Omental fat pad (tissue), 4 donors: ENCODE data around the gene PRPH. TPM values are rescaled to one million over a fixed set of nuclear protein-coding genes. Genes with fewer than 3 reads are reported as not detected.
A peak's percentile ranks its signal among the peaks of the same experiment; 100 is the strongest.
"Not testable (repeated sequence)": the region's sequence is repeated elsewhere in the genome, so short reads cannot be mapped to it uniquely, and the experiment has no call there.

Experiments used
- ATAC-seq: fragments of 150-250 bp; one replicate; pipeline ENCODE4 v1.9.1; 2016; ENCODE audit warnings: mild to moderate bottlenecking, moderate library complexity; ENCODE audit not compliant: low FRiP score
- DNase-seq: peaks from one replicate; pipeline ENCODE4 v3.0.0-alpha.2; 2019; ENCODE audit warnings: low spot score
- CTCF ChIP-seq, 3 donors: fragments of 450-650 bp; IDR thresholded peaks; one replicate each; pipeline ENCODE4 v1.5.1; 2016 to 2017; ENCODE audit warnings: antibody characterized with exemption in 3 of 3, mild to moderate bottlenecking in 3 of 3, moderate library complexity in 2 of 3
- total RNA-seq, 4 donors: library from RNA; depleted of rRNA; stranded (reverse); fragments of >200 nt; gene quantifications; one replicate each; pipeline ENCODE4 v1.1.0, GENCODE V29; 2016

The PRPH gene
- total RNA-seq, 4 donors from 2014 or later = 1.3 to 4.4 (median 2.7) TPM

DNA sequence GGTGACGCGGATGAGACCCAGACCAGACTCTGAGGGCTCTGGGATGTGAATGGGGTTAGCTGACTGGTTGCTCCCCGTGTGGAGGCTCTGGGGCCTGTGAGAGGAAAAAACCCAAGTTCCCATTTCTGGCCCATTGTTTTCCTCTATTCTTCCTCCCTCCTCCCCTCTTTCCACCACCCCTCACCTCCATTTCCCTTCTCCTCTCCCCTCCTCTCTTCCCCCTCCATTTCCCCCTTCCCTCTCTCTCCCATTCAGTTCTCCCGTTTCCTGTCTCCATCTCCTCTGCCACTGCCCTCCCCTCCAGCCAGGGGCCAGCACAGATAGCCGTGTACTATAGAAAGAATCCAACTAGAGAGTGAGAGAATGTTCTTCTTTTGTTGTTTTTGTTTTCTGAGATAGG lies 12.6 kb upstream of the PRPH start:
- DNase-seq = no peak
- TF ChIP-seq CTCF (IDR thresholded peaks at IDR 0.05) = no peak
- ATAC-seq = no peak

- ATAC-seq, DNase-seq: not testable (repeated sequence)
Measured at GRCh38 chr12:49282740-49283375, 12.1 kb upstream of the PRPH start.

DNA sequence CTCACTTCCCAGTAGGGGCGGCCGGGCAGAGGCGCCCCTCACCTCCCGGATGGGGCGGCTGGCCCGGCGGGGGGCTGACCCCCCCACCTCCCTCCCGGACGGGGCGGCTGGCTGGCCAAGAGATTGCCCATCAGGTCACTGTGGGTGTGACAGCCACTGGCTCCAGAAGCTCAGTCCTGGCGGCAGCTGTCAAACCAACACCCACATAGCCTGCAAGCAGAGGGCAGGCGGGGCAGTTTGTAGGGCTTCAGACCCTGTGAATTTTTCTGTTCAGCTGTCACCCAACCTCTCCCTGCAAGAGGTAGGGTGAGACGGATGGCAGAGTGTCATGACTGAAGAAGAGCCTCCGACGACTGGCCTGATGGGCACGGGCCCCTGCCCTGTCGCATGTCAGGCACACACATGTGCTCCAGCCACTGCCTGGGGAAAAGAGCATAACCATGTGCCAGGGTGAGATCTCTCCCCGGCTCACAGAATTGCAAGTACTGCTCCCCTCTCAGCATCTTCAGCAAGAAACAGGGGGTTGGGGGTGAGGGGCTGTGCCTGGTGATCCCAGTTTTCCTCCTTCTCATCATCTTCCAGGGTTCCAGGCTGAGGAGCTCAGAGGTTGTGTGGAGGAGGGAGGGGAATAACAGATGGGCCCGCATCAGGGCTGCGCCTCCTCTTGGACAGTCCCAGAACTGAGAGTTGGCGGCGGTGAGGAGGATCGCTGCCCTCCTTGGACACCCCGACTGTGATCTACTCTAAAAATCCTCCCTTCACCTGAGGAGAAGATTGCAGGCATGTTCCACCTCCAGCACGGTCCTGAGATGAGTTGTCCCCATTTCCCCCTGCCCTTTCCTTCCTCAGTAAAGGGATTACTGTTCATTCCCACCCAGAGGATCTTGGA lies 11.2 kb upstream of the PRPH start:
- ATAC-seq (no peak), DNase-seq (no peak)
- no peak for TF ChIP-seq CTCF (IDR thresholded peaks at IDR 0.05)

GRCh38 chr12:49284672-49285071 lies 10.3 kb upstream of the PRPH start:
- DNase-seq (no peak), ATAC-seq (no peak)
- no peak for TF ChIP-seq CTCF (IDR thresholded peaks at IDR 0.05)

- TF ChIP-seq CTCF (IDR thresholded peaks at IDR 0.05) = no peak
- DNase-seq = no peak
- ATAC-seq = no peak
Measured at GRCh38 chr12:49287876-49288275, 7.1 kb upstream of the PRPH start.

DNA sequence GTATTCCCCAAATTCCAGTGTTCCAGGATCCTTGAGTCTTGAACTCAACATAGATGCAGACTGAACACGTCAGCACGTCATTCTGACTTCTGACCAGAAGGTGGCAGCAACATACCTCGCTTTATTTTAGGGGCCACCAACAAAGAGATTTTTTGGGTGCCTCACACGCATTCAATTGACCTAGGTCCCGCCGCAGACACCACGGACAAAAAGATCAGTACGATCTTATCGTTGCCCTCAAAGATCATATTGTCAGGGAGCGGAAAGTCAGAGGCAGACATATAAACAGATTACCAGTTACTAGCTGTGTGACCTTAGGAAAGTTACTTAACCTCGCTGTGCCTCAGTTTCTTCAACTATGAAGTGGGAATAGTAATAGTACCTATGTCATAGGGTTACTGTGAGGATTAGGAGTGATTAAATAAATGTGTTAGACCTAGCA lies 6.5 kb upstream of the PRPH start:
- ATAC-seq = no peak
- peak in 1 of 3 donors; percentile 54 for TF ChIP-seq CTCF (IDR thresholded peaks at IDR 0.05)
- peak; percentile 63 for DNase-seq

- no peak for ATAC-seq
- DNase-seq = no peak
- no peak for TF ChIP-seq CTCF (IDR thresholded peaks at IDR 0.05)
Measured at GRCh38 chr12:49288922-49289555, 5.9 kb upstream of the PRPH start.
